ENCODE measurements around the gene MMP28. TPM values are rescaled to one million over a fixed set of nuclear protein-coding genes. Genes with fewer than 3 reads are reported as not detected.

The MMP28 gene
- total RNA-seq, 1 donor from 2014 or later, result 4.2 TPM

- H3K27ac ChIP-seq (ENCODE audit: low read depth, low read length), result no peak overlapping the region
- no peak overlapping the region for H3K9ac ChIP-seq (ENCODE audit: low read depth in 1 of 3, low read length in 3 of 3)
- no peaks in the 10 kb centered on the region for H3K9me3 ChIP-seq (ENCODE audit: control insufficient read depth in 3 of 3, low read length in 3 of 3)
These were observed 47.0 kb downstream of the MMP28 start for GRCh38 chr17:35748341-35748841.

GRCh38 chr17:35747540-35748017 lies 47.9 kb downstream of the MMP28 start:
- Histone ChIP-seq H3K27me3 (ENCODE audit: control insufficient read depth in 3 of 3, insufficient read depth in 3 of 3, low read length in 3 of 3) (peaks cover 31 to 65% (median 41%) of the 10 kb centered on the region in 3 donors), H3K9me3 (ENCODE audit: control insufficient read depth in 3 of 3, low read length in 3 of 3) (no peaks in the 10 kb centered on the region), H3K4me3 (ENCODE audit: low read length in 3 of 3) (no peak overlapping the region), H3K36me3 (ENCODE audit: control insufficient read depth in 3 of 3, insufficient read depth in 3 of 3, low read length in 3 of 3) (no peaks in the 10 kb centered on the region), H3K4me1 (ENCODE audit: control insufficient read depth in 3 of 3, insufficient read depth in 3 of 3, low read length in 3 of 3) (peaks cover 9 to 16% (median 12%) of the 10 kb centered on the region in 3 donors), H3K27ac (ENCODE audit: low read depth, low read length) (no peak overlapping the region), H3K9ac (ENCODE audit: low read depth in 1 of 3, low read length in 3 of 3) (peak overlapping the region in 1 of 3 donors; percentile 20)

More at GRCh38 chr17:35748341-35748841, 47.0 kb downstream of the MMP28 start:
- H3K36me3 ChIP-seq (ENCODE audit: control insufficient read depth in 3 of 3, insufficient read depth in 3 of 3, low read length in 3 of 3), result no peaks in the 10 kb centered on the region
- H3K4me3 ChIP-seq (ENCODE audit: low read length in 3 of 3), result no peak overlapping the region
- H3K4me1 ChIP-seq (ENCODE audit: control insufficient read depth in 3 of 3, insufficient read depth in 3 of 3, low read length in 3 of 3), result peaks cover 9 to 18% (median 12%) of the 10 kb centered on the region in 3 donors
- H3K27me3 ChIP-seq (ENCODE audit: control insufficient read depth in 3 of 3, insufficient read depth in 3 of 3, low read length in 3 of 3), result peaks cover 26 to 63% (median 36%) of the 10 kb centered on the region in 3 donors

GRCh38 chr17:35745749-35746320 lies 49.6 kb downstream of the MMP28 start:
- H3K4me1 ChIP-seq (ENCODE audit: control insufficient read depth in 3 of 3, insufficient read depth in 3 of 3, low read length in 3 of 3), result peaks cover 16 to 22% (median 19%) of the 10 kb centered on the region in 3 donors
- H3K4me3 ChIP-seq (ENCODE audit: low read length in 3 of 3), result no peak overlapping the region
- H3K27ac ChIP-seq (ENCODE audit: low read depth, low read length), result no peak overlapping the region
- H3K27me3 ChIP-seq (ENCODE audit: control insufficient read depth in 3 of 3, insufficient read depth in 3 of 3, low read length in 3 of 3), result peaks cover 40 to 71% (median 50%) of the 10 kb centered on the region in 3 donors
- no peak overlapping the region for H3K9ac ChIP-seq (ENCODE audit: low read depth in 1 of 3, low read length in 3 of 3)
- no peaks in the 10 kb centered on the region for H3K9me3 ChIP-seq (ENCODE audit: control insufficient read depth in 3 of 3, low read length in 3 of 3)
- H3K36me3 ChIP-seq (ENCODE audit: control insufficient read depth in 3 of 3, insufficient read depth in 3 of 3, low read length in 3 of 3), result no peaks in the 10 kb centered on the region

- H3K4me3 ChIP-seq (ENCODE audit: low read length in 3 of 3), result no peak overlapping the region
- H3K9me3 ChIP-seq (ENCODE audit: control insufficient read depth in 3 of 3, low read length in 3 of 3), result no peaks in the 10 kb centered on the region
- H3K27ac ChIP-seq (ENCODE audit: low read depth, low read length), result no peak overlapping the region
- no peaks in the 10 kb centered on the region for H3K36me3 ChIP-seq (ENCODE audit: control insufficient read depth in 3 of 3, insufficient read depth in 3 of 3, low read length in 3 of 3)
- H3K4me1 ChIP-seq (ENCODE audit: control insufficient read depth in 3 of 3, insufficient read depth in 3 of 3, low read length in 3 of 3), result peaks cover 16 to 23% (median 20%) of the 10 kb centered on the region in 3 donors
- no peak overlapping the region for H3K9ac ChIP-seq (ENCODE audit: low read depth in 1 of 3, low read length in 3 of 3)
- peaks cover 41 to 68% (median 51%) of the 10 kb centered on the region in 3 donors for H3K27me3 ChIP-seq (ENCODE audit: control insufficient read depth in 3 of 3, insufficient read depth in 3 of 3, low read length in 3 of 3)
These were observed 50.2 kb downstream of the MMP28 start for GRCh38 chr17:35745246-35745645.

GRCh38 chr17:35744830-35745229 lies 50.6 kb downstream of the MMP28 start:
- no peak overlapping the region for H3K9ac ChIP-seq (ENCODE audit: low read depth in 1 of 3, low read length in 3 of 3)
- peaks cover 44 to 67% (median 50%) of the 10 kb centered on the region in 3 donors for H3K27me3 ChIP-seq (ENCODE audit: control insufficient read depth in 3 of 3, insufficient read depth in 3 of 3, low read length in 3 of 3)
- H3K36me3 ChIP-seq (ENCODE audit: control insufficient read depth in 3 of 3, insufficient read depth in 3 of 3, low read length in 3 of 3), result no peaks in the 10 kb centered on the region
- no peak overlapping the region for H3K4me3 ChIP-seq (ENCODE audit: low read length in 3 of 3)
- H3K9me3 ChIP-seq (ENCODE audit: control insufficient read depth in 3 of 3, low read length in 3 of 3), result no peaks in the 10 kb centered on the region
- H3K4me1 ChIP-seq (ENCODE audit: control insufficient read depth in 3 of 3, insufficient read depth in 3 of 3, low read length in 3 of 3), result peaks cover 16 to 23% (median 20%) of the 10 kb centered on the region in 3 donors
- H3K27ac ChIP-seq (ENCODE audit: low read depth, low read length), result no peak overlapping the region

GRCh38 chr17:35743626-35744328 lies 51.7 kb downstream of the MMP28 start:
- no peaks in the 10 kb centered on the region for H3K36me3 ChIP-seq (ENCODE audit: control insufficient read depth in 3 of 3, insufficient read depth in 3 of 3, low read length in 3 of 3)
- no peaks in the 10 kb centered on the region for H3K9me3 ChIP-seq (ENCODE audit: control insufficient read depth in 3 of 3, low read length in 3 of 3)
- H3K4me3 ChIP-seq (ENCODE audit: low read length in 3 of 3), result no peak overlapping the region
- no peak overlapping the region for H3K27ac ChIP-seq (ENCODE audit: low read depth, low read length)
- H3K4me1 ChIP-seq (ENCODE audit: control insufficient read depth in 3 of 3, insufficient read depth in 3 of 3, low read length in 3 of 3), result peaks cover 16 to 23% (median 20%) of the 10 kb centered on the region in 3 donors
- no peak overlapping the region for H3K9ac ChIP-seq (ENCODE audit: low read depth in 1 of 3, low read length in 3 of 3)
- H3K27me3 ChIP-seq (ENCODE audit: control insufficient read depth in 3 of 3, insufficient read depth in 3 of 3, low read length in 3 of 3), result peaks cover 35 to 57% (median 42%) of the 10 kb centered on the region in 3 donors

- Histone ChIP-seq H3K4me1 (ENCODE audit: control insufficient read depth in 3 of 3, insufficient read depth in 3 of 3, low read length in 3 of 3) (peaks cover 10 to 15% (median 12%) of the 10 kb centered on the region in 3 donors), H3K36me3 (ENCODE audit: control insufficient read depth in 3 of 3, insufficient read depth in 3 of 3, low read length in 3 of 3) (no peaks in the 10 kb centered on the region), H3K27me3 (ENCODE audit: control insufficient read depth in 3 of 3, insufficient read depth in 3 of 3, low read length in 3 of 3) (peaks cover 33 to 50% (median 34%) of the 10 kb centered on the region in 3 donors), H3K4me3 (ENCODE audit: low read length in 3 of 3) (no peak overlapping the region), H3K9ac (ENCODE audit: low read depth in 1 of 3, low read length in 3 of 3) (no peak overlapping the region), H3K27ac (ENCODE audit: low read depth, low read length) (no peak overlapping the region), H3K9me3 (ENCODE audit: control insufficient read depth in 3 of 3, low read length in 3 of 3) (no peaks in the 10 kb centered on the region)
These were observed 52.5 kb downstream of the MMP28 start for GRCh38 chr17:35742896-35743477.

GRCh38 chr17:35742496-35742895 lies 52.9 kb downstream of the MMP28 start:
- H3K9me3 ChIP-seq (ENCODE audit: control insufficient read depth in 3 of 3, low read length in 3 of 3), result no peaks in the 10 kb centered on the region
- H3K4me3 ChIP-seq (ENCODE audit: low read length in 3 of 3), result no peak overlapping the region
- no peak overlapping the region for H3K9ac ChIP-seq (ENCODE audit: low read depth in 1 of 3, low read length in 3 of 3)
- no peaks in the 10 kb centered on the region for H3K36me3 ChIP-seq (ENCODE audit: control insufficient read depth in 3 of 3, insufficient read depth in 3 of 3, low read length in 3 of 3)
- H3K27ac ChIP-seq (ENCODE audit: low read depth, low read length), result no peak overlapping the region
- H3K27me3 ChIP-seq (ENCODE audit: control insufficient read depth in 3 of 3, insufficient read depth in 3 of 3, low read length in 3 of 3), result peaks cover 33 to 45% (median 33%) of the 10 kb centered on the region in 3 donors
- H3K4me1 ChIP-seq (ENCODE audit: control insufficient read depth in 3 of 3, insufficient read depth in 3 of 3, low read length in 3 of 3), result peaks cover 8 to 14% (median 11%) of the 10 kb centered on the region in 3 donors

- Histone ChIP-seq H3K27ac (ENCODE audit: low read depth, low read length) (no peak overlapping the region), H3K36me3 (ENCODE audit: control insufficient read depth in 3 of 3, insufficient read depth in 3 of 3, low read length in 3 of 3) (no peaks in the 10 kb centered on the region), H3K9ac (ENCODE audit: low read depth in 1 of 3, low read length in 3 of 3) (peak overlapping the region in 1 of 3 donors; percentile 16), H3K4me3 (ENCODE audit: low read length in 3 of 3) (peak overlapping the region in 2 of 3 donors; percentile 50 to 64), H3K9me3 (ENCODE audit: control insufficient read depth in 3 of 3, low read length in 3 of 3) (no peaks in the 10 kb centered on the region), H3K4me1 (ENCODE audit: control insufficient read depth in 3 of 3, insufficient read depth in 3 of 3, low read length in 3 of 3) (peaks cover 4 to 11% (median 11%) of the 10 kb centered on the region in 3 donors), H3K27me3 (ENCODE audit: control insufficient read depth in 3 of 3, insufficient read depth in 3 of 3, low read length in 3 of 3) (peaks cover 33 to 38% (median 33%) of the 10 kb centered on the region in 3 donors)
These were observed 54.2 kb downstream of the MMP28 start for GRCh38 chr17:35740997-35741931.
